ENCODE measurements around the gene PHF5A.

- no peak for TF ChIP-seq CTCF (conservative IDR thresholded peaks at IDR 0.05)
- no peak for TF ChIP-seq EZH2 (IDR thresholded peaks at IDR 0.05; ENCODE audit: low read depth)
Observed at GRCh38 chr22:41468381-41469217, at the start of gene PHF5A, which contains the start of gene ACO2.

Measured in PC-9 (cell line).